Muscle of leg (tissue), 11 donors: Measurements from ENCODE around the gene STK10. TPM values are rescaled to one million over a fixed set of nuclear protein-coding genes. Genes with fewer than 3 reads are reported as not detected.

ENCODE experiments used
- DNase-seq: peaks from one replicate; pipeline ENCODE4 v3.0.0; 2013
- H3K27ac ChIP-seq: one replicate; pipeline ENCODE4 v1.5.1; 2013; ENCODE audit warnings: mild to moderate bottlenecking, low read length, control low read depth
- H3K27me3 ChIP-seq: one replicate; pipeline ENCODE4 v1.6.1; 2013; ENCODE audit warnings: low read length; ENCODE audit not compliant: control insufficient read depth, insufficient read depth
- H3K36me3 ChIP-seq: one replicate; pipeline ENCODE4 v1.6.1; 2013; ENCODE audit warnings: low read length; ENCODE audit not compliant: control insufficient read depth, insufficient read depth
- H3K4me1 ChIP-seq: one replicate; pipeline ENCODE4 v1.6.1; 2013; ENCODE audit warnings: low read length; ENCODE audit not compliant: control insufficient read depth, insufficient read depth
- H3K4me3 ChIP-seq: one replicate; pipeline ENCODE4 v1.5.1; 2013; ENCODE audit warnings: low read length, control low read depth
- H3K9me3 ChIP-seq: replicated peaks from 2 replicates; pipeline ENCODE4 v1.6.1; 2013; ENCODE audit warnings: low read depth, low read length; ENCODE audit not compliant: control insufficient read depth
- WGBS: methylation state at CpG from one replicate; pipeline ENCODE4 v1.1.5; 2013; ENCODE audit warnings: missing lambda C conversion rate; ENCODE audit not compliant: insufficient coverage; 5-methylcytosine and 5-hydroxymethylcytosine counted together
- polyA plus RNA-seq, 8 donors: library from polyadenylated mRNA; unstranded; fragments of 120-200 nt; gene quantifications; one replicate each; pipeline versions ENCODE4 v1.2.1 to v1.2.3, GENCODE V29; 2013; ENCODE audit warnings: inconsistent platforms in 1 of 8, low replicate concordance in 1 of 8; ENCODE audit not compliant: insufficient read length in 8 of 8, insufficient read depth in 1 of 8
- total RNA-seq: library from RNA; stranded (reverse); fragments of 120-200 nt; gene quantifications from one replicate; pipeline ENCODE4 v1.2.4, GENCODE V29; 2013

The STK10 gene
- total and polyA plus RNA-seq, 9 donors = 12.5 to 21.9 (median 18.8) TPM

DNA sequence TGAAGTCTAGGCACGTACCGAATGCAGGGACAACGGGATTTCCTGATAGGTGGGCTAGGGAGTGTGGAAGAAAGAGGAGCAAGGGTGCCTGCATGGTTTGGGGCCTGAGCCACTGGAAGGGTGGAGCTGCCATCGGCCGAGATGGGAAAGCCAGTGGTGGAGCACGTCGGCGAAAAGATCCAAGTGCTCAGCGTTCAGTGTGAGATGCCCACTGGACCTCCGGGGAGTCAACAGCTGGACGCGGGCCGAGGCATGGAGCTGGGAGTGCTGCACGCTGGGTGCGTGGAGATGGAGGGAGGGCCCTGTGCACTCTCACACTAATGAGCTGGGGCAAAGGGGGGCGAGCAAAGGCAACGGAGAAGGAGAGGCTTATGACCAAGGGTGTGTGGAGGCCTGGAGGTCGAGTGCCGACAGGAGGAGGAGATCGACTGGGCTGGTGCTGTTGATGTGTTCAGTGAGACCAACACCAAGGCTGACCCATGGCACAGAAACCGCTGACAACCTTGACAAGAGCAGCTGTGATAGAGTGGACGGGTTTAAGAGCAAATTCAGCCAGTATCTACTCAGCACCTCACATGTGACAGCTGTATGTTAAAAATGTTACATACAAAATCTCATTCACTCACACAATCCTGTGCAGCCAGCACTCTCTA, 85.7 kb downstream of the STK10 start:
- 79% methylated on average over 20 of the region's 22 CpGs for WGBS
- peaks cover 65% of the 10 kb centered on the region for H3K4me1 ChIP-seq
- H3K36me3 ChIP-seq = peaks cover 7% of the 10 kb centered on the region
- H3K27ac ChIP-seq = peak overlapping the region; percentile 62
- no peaks in the 10 kb centered on the region for H3K9me3 ChIP-seq
- H3K27me3 ChIP-seq = no peaks in the 10 kb centered on the region
- H3K4me3 ChIP-seq = no peak overlapping the region
- DNase-seq = no peak

DNA sequence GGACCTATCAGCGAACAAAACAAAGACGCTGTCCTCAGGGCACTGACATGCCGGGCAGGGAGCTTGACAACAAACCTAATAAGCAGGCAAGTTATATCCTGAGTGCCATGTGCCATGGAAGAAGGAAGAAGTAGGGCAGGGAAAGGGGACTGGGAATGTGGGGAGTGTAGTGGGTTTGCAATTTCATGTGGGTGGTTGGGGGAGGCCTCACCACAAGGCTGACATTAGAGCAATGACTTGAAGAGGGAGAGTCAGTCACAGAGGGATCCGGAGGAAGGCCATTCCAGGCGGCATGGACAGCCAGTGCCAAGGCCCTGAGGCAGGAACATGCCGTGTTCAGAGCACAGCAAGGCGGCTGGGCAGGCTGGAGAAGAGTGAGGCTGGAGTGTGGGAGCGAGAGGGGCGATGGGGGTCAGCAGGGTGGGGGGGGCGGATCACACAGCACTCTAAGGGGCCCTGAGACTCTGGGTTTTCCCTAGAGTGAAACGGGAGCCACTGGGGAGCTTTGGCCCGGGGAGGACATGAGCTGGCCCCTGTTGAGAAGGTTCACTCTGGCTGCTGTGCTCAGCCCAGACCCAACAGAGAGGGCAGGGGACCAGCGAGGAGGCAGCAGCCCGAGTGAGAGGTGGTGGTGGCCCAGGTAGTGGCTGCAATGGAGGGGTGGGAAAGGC, 86.3 kb downstream of the STK10 start:
- WGBS = 94% methylated on average over 14 of the region's 14 CpGs
- H3K27me3 ChIP-seq = no peaks in the 10 kb centered on the region
- no peaks in the 10 kb centered on the region for H3K9me3 ChIP-seq
- H3K27ac ChIP-seq = no peak overlapping the region
- DNase-seq = no peak
- peaks cover 60% of the 10 kb centered on the region for H3K4me1 ChIP-seq
- H3K36me3 ChIP-seq = peaks cover 7% of the 10 kb centered on the region
- H3K4me3 ChIP-seq = no peak overlapping the region

DNA sequence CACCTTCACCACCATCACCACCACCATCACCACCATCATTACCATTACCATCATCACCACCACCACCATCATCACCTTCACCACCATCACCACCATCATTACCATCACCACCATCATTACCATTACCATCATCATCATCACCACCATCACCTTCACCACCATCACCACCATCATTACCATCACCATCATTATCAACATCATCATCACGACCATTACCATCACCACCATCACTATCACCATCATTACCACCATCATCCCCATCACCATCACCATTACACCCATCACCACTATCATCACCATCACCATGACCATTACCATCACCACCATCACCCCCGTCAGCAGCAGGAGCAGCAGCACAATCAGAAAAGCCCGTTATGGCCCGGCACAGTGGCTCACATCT, 89.1 kb downstream of the STK10 start:
- WGBS = 96% methylated on average over 4 of the region's 4 CpGs
- H3K27ac ChIP-seq = no peak overlapping the region
- DNase-seq = no peak
- peaks cover 5% of the 10 kb centered on the region for H3K36me3 ChIP-seq
- no peak overlapping the region for H3K4me3 ChIP-seq
- H3K27me3 ChIP-seq = no peaks in the 10 kb centered on the region
- H3K9me3 ChIP-seq = no peaks in the 10 kb centered on the region
- peaks cover 45% of the 10 kb centered on the region for H3K4me1 ChIP-seq

DNA sequence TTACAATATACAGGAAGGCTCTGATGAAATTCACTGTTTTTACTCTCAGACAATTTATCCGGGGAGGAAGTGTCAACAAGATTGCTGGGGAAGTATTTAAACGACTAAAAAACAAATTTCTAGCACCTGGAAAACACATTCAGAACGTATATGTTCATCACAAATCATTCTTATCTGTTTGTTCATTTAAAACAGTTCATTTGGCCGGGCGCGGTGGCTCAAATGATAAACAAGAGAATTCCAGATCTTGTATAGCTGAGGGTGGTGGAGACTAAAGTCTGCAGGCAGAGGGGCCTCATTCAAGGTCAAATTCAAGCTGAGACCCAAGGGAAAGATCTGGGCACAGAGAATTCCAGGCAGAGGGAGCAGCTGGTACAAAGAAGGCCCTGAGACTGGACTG, 90.0 kb downstream of the STK10 start:
- H3K36me3 ChIP-seq = peaks cover 11% of the 10 kb centered on the region

DNA sequence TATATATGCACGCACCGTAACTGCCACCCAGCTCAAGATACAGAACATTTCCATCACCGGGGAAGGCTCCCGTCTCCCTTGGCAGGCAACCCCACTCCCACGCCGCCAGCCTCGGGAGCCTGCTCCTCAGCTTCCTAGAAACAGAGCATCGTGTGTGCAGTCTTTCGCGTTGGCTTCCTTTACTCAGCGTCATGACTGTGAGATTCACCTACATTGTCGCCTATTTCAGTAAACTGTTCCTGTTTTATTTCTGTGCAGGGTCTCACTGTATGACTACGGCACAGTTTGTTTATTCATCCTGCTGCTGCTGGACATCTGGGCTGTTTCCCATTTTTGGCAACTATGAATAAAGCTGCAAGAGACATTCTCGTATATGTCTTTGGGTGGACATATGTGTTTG, 90.7 kb downstream of the STK10 start:
- Histone ChIP-seq H3K27me3 (no peaks in the 10 kb centered on the region), H3K27ac (peak overlapping the region; percentile 1), H3K9me3 (no peaks in the 10 kb centered on the region), H3K4me3 (no peak overlapping the region), H3K4me1 (peaks cover 30% of the 10 kb centered on the region), H3K36me3 (peaks cover 18% of the 10 kb centered on the region)
- 35% methylated on average over 13 of the region's 14 CpGs for WGBS
- DNase-seq = peak; percentile 80

More for the DNA sequence above, 90.0 kb downstream of the STK10 start:
- H3K4me3 ChIP-seq = no peak overlapping the region
- no peaks in the 10 kb centered on the region for H3K9me3 ChIP-seq
- no peak for DNase-seq
- H3K27ac ChIP-seq = peak overlapping the region; percentile 1
- no CpG with 5 or more reads among the region's 6 CpGs for WGBS
- H3K27me3 ChIP-seq = no peaks in the 10 kb centered on the region
- peaks cover 37% of the 10 kb centered on the region for H3K4me1 ChIP-seq

DNA sequence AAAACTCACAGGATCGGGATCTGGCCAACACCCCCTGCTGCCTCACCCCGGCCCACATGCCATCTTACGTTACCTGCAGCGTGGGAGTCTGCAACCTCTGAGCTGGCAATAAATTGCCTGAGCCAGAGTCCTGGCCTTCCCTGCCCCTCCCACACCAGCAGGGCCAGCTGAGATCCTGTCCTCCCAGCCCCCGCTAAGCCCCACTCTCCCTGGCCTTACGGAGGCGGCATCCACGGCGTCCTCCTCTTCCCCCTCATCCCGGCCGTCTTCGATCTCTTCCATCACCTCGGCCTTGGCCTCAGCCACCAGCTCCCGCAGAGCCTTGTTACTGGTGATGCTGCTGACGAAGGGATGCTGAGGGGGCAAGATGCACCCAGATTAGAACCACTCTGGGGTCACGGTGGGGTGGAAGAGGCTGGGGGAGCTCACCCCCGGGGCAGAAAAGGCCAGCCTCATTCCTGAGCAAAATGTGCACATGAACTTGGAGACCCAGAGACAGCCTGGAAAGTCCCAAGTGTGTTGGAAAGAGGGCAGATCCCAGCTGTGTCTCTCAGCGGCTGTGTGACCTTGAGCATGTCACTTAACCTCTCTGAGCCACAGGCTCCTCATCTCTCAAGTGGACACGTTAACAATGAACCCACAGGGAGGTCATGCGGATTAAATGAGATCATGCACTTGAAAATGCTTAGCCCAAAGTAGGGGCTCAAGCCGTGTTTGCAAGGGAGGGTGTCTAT, 91.7 kb downstream of the STK10 start:
- 83% methylated on average over 8 of the region's 21 CpGs for WGBS
- Histone ChIP-seq H3K36me3 (peaks cover 15% of the 10 kb centered on the region), H3K27ac (no peak overlapping the region), H3K4me1 (peaks cover 24% of the 10 kb centered on the region), H3K4me3 (no peak overlapping the region), H3K27me3 (no peaks in the 10 kb centered on the region), H3K9me3 (no peaks in the 10 kb centered on the region)
- DNase-seq = no peak

DNA sequence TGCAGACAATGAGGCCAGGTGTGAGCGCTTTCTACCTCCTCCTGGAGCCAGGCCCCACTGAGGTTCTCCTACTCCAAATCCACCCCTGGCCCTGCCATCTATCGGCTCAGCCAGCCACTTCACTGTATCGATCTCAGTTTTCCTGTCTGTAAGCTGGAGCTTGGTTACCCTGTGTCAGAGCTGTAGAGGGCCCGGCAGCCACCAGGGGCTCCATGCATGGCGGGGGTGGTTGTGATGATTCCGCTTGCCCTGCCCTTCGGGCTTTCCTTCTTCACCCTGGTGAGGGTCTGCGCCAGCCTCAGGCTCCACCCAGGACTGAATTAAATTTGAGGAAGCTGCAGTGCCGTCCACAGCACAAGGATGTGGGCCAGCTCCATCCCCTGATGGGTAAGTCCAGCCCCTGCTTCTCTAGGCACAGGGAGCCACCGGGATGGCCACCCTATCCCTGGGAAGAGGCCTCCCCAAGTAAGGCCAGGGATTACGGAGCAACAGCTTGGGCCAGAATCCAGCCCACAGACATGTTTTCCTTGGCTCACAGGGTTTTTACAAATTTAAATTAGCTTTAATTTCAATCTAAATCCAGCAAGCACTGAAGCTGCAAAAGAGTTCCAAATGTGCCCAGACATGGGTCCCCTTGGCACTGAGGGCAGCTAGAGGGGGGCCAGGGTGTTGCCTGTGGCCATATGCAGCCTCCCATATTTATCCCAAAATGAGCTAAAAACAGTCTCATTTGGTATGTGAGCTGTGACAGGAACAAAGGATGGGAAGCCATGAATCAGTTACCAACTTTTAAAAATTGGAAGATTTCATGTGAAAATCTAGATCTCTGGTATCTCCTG, 92.4 kb downstream of the STK10 start:
- Histone ChIP-seq H3K27me3 (no peaks in the 10 kb centered on the region), H3K36me3 (peaks cover 15% of the 10 kb centered on the region), H3K27ac (no peak overlapping the region), H3K9me3 (no peaks in the 10 kb centered on the region), H3K4me3 (no peak overlapping the region), H3K4me1 (peaks cover 24% of the 10 kb centered on the region)
- WGBS = 71% methylated on average over 10 of the region's 11 CpGs
- DNase-seq = no peak

DNA sequence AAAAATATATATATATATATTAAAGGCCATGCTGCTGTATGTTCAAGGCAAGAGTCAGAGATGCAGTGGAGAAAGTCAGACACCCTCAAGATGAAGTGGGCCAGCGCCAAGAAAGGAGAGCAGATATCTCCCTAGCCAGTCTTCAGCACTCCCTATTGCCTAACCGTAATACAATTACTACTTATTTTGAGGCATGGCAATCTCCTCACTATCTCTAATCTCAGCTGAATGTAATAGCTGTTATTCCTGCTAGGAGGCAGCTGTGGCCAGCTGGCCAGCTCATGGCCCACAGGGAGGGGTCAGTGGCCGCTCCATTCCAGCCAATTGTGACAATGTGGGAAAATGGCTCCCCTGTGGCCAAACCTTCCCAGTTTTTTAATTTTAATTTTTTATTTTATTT, 94.1 kb downstream of the STK10 start:
- DNase-seq = no peak
- peaks cover 20% of the 10 kb centered on the region for H3K4me1 ChIP-seq

DNA sequence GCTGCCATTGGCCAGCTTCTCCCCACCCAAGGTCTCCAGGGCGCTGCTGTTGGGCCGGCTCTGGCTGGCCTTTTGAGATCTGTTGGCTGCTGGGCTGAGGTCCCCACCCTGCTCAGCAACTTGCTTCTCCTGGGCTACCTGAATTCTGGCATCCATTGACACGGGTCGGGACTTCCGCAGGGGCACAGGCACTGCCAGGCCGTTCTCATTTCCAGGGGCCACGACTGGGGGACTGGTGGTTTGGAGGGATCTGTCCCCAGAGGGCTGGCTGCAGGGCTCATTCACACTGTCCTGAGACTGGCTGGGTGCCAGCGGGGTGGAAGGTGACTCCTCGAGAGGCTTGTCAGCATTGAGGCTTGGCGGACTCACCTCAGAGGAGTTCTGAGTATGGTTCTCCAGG, 94.5 kb downstream of the STK10 start:
- H3K36me3 ChIP-seq = peaks cover 24% of the 10 kb centered on the region
- H3K9me3 ChIP-seq = no peaks in the 10 kb centered on the region
- no peak for DNase-seq
- H3K27me3 ChIP-seq = no peaks in the 10 kb centered on the region
- peaks cover 20% of the 10 kb centered on the region for H3K4me1 ChIP-seq
- 74% methylated on average over 5 of the region's 10 CpGs for WGBS
- H3K27ac ChIP-seq = no peak overlapping the region
- no peak overlapping the region for H3K4me3 ChIP-seq

More for the DNA sequence above, 94.1 kb downstream of the STK10 start:
- no peak overlapping the region for H3K27ac ChIP-seq
- no peak overlapping the region for H3K4me3 ChIP-seq
- WGBS = no CpG with 5 or more reads among the region's 3 CpGs
- H3K9me3 ChIP-seq = no peaks in the 10 kb centered on the region
- no peaks in the 10 kb centered on the region for H3K27me3 ChIP-seq
- peaks cover 24% of the 10 kb centered on the region for H3K36me3 ChIP-seq
